Loucy (cell line): Measurements from ENCODE around the gene FAM117B.

Source experiments
- EZH2phosphoT487 ChIP-seq: fragments of 200-600 bp; IDR thresholded peaks from 2 replicates; pipeline ENCODE4 v1.6.1; 2018; ENCODE audit warnings: antibody characterized with exemption, mild to moderate bottlenecking, moderate library complexity, borderline replicate concordance
- TF ChIP-seq, protein P1 (sequence below): fragments of 200-600 bp; sonication (generic); conservative IDR thresholded peaks from 2 replicates; pipeline ENCODE4 v1.5.1; 2014; ENCODE audit warnings: mild to moderate bottlenecking, antibody characterized with exemption, low read length

- TF ChIP-seq, protein P1, sequence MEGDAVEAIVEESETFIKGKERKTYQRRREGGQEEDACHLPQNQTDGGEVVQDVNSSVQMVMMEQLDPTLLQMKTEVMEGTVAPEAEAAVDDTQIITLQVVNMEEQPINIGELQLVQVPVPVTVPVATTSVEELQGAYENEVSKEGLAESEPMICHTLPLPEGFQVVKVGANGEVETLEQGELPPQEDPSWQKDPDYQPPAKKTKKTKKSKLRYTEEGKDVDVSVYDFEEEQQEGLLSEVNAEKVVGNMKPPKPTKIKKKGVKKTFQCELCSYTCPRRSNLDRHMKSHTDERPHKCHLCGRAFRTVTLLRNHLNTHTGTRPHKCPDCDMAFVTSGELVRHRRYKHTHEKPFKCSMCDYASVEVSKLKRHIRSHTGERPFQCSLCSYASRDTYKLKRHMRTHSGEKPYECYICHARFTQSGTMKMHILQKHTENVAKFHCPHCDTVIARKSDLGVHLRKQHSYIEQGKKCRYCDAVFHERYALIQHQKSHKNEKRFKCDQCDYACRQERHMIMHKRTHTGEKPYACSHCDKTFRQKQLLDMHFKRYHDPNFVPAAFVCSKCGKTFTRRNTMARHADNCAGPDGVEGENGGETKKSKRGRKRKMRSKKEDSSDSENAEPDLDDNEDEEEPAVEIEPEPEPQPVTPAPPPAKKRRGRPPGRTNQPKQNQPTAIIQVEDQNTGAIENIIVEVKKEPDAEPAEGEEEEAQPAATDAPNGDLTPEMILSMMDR = no peak
- no peak for TF ChIP-seq EZH2phosphoT487
These were observed 26.5 kb upstream of the FAM117B start for GRCh38 chr2:202608142-202608852.
